ENCODE measurements around the gene EIPR1.

DNA sequence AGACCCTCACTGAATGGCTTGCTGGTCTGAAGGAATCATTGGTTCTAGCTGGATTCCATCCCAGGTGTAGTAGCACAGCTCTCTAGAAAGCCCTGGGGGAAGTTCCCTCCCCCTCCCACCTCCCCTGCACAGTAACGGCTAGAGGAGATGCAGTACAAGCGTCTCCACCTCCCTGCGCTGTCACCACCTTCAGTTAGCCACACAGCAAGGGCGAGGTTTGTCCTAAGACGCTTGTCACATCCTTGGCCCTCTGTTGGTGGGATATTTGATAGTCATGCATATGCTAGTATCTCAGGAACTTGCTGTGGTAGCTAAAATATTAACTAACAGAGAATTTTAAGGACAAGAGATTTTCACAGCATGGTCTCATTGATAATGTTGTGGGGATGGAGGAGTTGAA, 21.2 kb upstream of the EIPR1 start:
- TF ChIP-seq, protein P1, sequence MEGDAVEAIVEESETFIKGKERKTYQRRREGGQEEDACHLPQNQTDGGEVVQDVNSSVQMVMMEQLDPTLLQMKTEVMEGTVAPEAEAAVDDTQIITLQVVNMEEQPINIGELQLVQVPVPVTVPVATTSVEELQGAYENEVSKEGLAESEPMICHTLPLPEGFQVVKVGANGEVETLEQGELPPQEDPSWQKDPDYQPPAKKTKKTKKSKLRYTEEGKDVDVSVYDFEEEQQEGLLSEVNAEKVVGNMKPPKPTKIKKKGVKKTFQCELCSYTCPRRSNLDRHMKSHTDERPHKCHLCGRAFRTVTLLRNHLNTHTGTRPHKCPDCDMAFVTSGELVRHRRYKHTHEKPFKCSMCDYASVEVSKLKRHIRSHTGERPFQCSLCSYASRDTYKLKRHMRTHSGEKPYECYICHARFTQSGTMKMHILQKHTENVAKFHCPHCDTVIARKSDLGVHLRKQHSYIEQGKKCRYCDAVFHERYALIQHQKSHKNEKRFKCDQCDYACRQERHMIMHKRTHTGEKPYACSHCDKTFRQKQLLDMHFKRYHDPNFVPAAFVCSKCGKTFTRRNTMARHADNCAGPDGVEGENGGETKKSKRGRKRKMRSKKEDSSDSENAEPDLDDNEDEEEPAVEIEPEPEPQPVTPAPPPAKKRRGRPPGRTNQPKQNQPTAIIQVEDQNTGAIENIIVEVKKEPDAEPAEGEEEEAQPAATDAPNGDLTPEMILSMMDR (IDR thresholded peaks at IDR 0.05) = no peak
- TF ChIP-seq POLR2A (IDR thresholded peaks at IDR 0.05) = no peak
- TF ChIP-seq EP300 (IDR thresholded peaks at IDR 0.05) = no peak

Measured in ovary (tissue), 3 donors.